HFFc6 (cell line): ENCODE measurements around the gene MMGT1. TPM values are rescaled to one million over a fixed set of nuclear protein-coding genes. Genes with fewer than 3 reads are reported as not detected.

ENCODE experiments used
- DNase-seq: peaks from one replicate; pipeline ENCODE4 v3.0.0-alpha.2; 2018
- H3K27ac Mint-ChIP-seq: 2 replicates; pipeline ENCODE4 v1.8.0; 2020; ENCODE audit warnings: mild to moderate bottlenecking, mixed read lengths
- H3K27me3 Mint-ChIP-seq: 2 replicates; pipeline ENCODE4 v1.8.0; 2021; ENCODE audit warnings: mild to moderate bottlenecking, moderate library complexity, mixed read lengths; ENCODE audit not compliant: insufficient read depth
- H3K36me3 Mint-ChIP-seq: 2 replicates; pipeline ENCODE4 v1.8.0; 2021; ENCODE audit warnings: low read depth, mixed read lengths
- H3K4me1 Mint-ChIP-seq: 2 replicates; pipeline ENCODE4 v1.8.0; 2020; ENCODE audit warnings: low read depth, mixed read lengths
- H3K4me3 Mint-ChIP-seq: 2 replicates; pipeline ENCODE4 v1.8.0; 2020; ENCODE audit warnings: mild to moderate bottlenecking, moderate library complexity, mixed read lengths
- H3K9me3 Mint-ChIP-seq: 2 replicates; pipeline ENCODE4 v1.8.0; 2020; ENCODE audit warnings: mild to moderate bottlenecking, mixed read lengths
- total RNA-seq, 6 experiments: library from RNA; stranded (reverse); fragmentation: NEBNext Ultra II Directional; extraction: Animal tissue kit (Norgen Biotek cat#: 25700); gene quantifications; 2 replicates in 1 of 6; 3 replicates in 5 of 6; pipeline ENCODE4 v1.2.3, GENCODE V29; 2021
- TF ChIP-seq, protein P1 (sequence below): fragments of 200-600 bp; sonication (generic); IDR thresholded peaks from 2 replicates; pipeline ENCODE4 v1.5.0; 2021; ENCODE audit warnings: antibody characterized with exemption, mild to moderate bottlenecking

Gene MMGT1
- total RNA-seq, 6 experiments from 2014 or later = 28.5 to 34.4 (median 31.5) TPM

DNA sequence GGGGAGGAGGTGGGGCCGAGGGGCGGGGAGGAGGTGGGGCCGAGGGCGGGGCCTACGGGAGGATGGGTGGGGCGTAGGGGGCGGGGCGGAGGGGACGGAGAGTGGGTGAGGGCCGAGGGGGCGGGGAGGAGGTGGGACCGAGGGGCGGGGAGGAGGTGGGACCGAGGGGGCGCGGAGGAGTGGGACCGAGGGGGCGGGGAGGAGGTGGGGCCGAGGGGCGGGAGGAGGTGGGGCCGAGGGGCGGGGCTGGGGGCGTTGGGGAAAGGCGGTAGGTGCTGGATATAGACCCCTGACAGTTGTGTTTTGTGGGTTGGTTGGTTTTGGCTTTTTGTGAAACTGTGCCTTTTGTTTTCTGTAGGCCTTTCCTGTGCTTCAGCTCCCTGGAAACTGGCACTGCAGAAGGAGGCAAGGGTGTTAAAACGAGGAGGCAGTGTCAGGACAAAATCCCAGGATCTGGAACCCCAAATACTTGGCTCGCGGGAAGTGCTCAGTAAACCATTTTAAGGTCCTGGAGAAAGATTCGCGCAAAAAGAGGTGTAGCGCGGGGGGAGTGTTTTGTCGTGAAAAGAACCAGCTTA lies 580 bp upstream of the MMGT1 start:
- H3K27me3 Mint-ChIP-seq = peaks cover 2% of the 10 kb centered on the region; the same call in 1 of the 2 replicates
- peak; percentile 1 for DNase-seq

DNA sequence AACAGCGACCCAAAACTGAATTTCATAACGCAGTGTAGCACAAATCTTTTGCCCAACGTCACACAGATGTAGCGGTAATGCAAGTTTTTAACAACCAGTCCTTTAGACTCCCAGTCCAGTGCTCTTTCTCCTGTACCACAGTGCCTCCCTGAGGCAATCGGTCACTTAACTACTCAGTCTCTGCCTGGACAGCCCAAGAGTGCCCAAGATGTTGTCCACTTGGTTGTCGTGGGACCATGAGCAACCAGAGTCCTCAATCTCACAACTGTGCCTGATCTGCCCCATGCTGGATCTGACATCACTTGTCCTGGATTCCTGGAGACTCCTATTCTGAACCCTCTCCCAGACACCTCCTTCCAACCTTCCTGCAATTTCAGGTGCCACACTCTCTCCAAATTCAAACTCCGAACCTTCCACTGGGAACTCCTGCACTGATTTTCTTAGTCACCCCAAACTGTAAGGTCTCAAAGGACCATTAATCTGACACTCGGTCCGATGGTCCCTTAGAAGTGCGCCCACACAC lies 702 bp downstream of the MMGT1 start:
- H3K4me1 Mint-ChIP-seq = peaks cover 38% of the 10 kb centered on the region
- no peaks in the 10 kb centered on the region for H3K36me3 Mint-ChIP-seq
- TF ChIP-seq, protein P1, sequence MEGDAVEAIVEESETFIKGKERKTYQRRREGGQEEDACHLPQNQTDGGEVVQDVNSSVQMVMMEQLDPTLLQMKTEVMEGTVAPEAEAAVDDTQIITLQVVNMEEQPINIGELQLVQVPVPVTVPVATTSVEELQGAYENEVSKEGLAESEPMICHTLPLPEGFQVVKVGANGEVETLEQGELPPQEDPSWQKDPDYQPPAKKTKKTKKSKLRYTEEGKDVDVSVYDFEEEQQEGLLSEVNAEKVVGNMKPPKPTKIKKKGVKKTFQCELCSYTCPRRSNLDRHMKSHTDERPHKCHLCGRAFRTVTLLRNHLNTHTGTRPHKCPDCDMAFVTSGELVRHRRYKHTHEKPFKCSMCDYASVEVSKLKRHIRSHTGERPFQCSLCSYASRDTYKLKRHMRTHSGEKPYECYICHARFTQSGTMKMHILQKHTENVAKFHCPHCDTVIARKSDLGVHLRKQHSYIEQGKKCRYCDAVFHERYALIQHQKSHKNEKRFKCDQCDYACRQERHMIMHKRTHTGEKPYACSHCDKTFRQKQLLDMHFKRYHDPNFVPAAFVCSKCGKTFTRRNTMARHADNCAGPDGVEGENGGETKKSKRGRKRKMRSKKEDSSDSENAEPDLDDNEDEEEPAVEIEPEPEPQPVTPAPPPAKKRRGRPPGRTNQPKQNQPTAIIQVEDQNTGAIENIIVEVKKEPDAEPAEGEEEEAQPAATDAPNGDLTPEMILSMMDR = no peak
- DNase-seq = peak; percentile 5
- no peaks in the 10 kb centered on the region for H3K9me3 Mint-ChIP-seq
- H3K27ac Mint-ChIP-seq = peak overlapping the region; percentile 99
- H3K4me3 Mint-ChIP-seq = peak overlapping the region; percentile 98
- peaks cover 2% of the 10 kb centered on the region; the same call in 1 of the 2 replicates for H3K27me3 Mint-ChIP-seq

More for the DNA sequence above, 580 bp upstream of the MMGT1 start:
- Mint-ChIP-seq H3K36me3 (no peaks in the 10 kb centered on the region), H3K4me3 (peak overlapping the region; percentile 86), H3K4me1 (peaks cover 47% of the 10 kb centered on the region), H3K27ac (peak overlapping the region; percentile 22; the same call in 1 of the 2 replicates), H3K9me3 (no peaks in the 10 kb centered on the region)
- TF ChIP-seq, protein P1 = no peak

DNA sequence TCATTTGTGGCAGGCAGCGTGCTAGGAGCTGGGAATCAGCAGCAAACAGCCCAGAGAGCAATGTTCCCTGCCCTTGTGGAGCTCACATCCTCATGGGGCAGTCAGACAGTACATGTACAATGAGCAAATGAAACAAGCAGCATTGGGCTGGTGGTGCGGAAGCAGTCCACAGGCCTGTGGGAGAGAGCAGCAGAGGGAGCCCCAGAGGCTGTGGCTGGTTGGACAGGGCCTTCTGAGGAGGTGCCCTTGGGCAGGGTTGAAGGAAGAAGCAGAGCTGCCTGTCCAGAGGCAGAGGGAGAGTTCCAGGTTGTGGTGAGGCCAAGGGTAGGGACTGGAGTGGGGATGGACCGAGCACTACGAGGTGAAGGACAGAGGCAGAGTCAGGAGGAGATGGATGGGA lies 22.5 kb downstream of the MMGT1 start:
- Mint-ChIP-seq H3K9me3 (no peaks in the 10 kb centered on the region), H3K27ac (no peak overlapping the region), H3K4me1 (no peaks in the 10 kb centered on the region), H3K36me3 (no peaks in the 10 kb centered on the region), H3K27me3 (peaks cover 2% of the 10 kb centered on the region), H3K4me3 (no peak overlapping the region)
- no peak for DNase-seq
- TF ChIP-seq, protein P1 = no peak

DNA sequence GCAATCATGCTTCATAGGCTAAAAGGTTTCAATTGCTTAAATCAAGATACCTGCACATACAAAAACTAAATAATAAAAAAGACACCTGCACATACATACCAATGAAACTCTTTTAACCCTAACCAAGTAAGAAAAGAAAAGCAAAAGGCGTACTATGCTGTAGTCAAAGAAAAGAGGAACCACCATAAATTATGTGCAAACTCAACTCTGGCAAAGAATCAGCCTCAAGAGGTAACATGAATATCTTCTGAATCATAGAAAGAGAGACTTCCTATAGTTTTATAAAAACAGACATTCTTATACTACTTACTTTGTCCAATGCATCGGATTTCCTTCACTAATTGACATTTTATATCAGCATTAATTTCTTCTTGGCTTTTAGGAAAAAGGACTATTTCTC lies 29.3 kb downstream of the MMGT1 start:
- Mint-ChIP-seq H3K36me3 (no peaks in the 10 kb centered on the region; the same call in 1 of the 2 replicates), H3K27ac (no peak overlapping the region), H3K27me3 (peaks cover 2% of the 10 kb centered on the region; the same call in 1 of the 2 replicates), H3K9me3 (no peaks in the 10 kb centered on the region), H3K4me3 (no peak overlapping the region), H3K4me1 (no peaks in the 10 kb centered on the region)
- no peak for DNase-seq
- TF ChIP-seq, protein P1 = no peak

DNA sequence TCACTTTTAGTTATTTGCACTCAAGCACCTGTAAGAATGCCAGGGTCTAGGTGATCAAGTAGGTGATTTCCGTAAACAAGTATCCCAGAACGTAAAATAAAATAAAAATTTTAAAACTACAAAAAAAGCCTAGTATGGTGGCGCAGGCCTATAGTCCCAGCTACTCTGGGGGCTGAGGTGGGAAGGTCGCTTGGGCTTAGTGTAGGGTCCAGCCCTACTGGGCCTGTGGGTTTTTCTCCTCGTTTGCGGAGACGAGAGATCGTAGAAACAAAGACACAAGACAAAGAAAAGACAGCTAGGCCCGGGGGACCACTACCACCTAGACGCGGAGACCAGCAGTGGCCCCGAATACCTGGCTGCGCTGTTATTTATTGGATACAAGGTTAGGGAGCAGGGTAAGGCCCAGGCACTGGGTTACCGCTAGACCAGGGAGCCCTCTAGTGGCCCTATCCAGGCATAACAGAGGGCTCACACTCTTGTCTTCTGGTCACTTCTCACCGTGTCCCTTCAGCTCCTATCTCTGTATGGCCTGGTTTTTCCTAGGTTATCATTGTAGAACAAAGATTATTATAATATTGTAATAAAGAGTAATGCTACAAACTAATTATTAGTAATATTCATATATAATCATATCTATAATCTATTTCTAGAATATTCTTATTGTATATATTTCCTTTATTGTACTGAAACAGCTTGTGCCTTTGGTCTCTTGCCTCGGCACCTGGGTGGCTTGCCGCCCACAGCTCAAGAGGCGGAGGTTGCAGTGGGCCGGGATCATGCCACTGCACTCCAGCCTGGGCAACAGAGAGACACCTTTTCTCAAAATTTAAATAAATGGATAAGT lies 41.9 kb downstream of the MMGT1 start:
- Mint-ChIP-seq H3K27ac (no peak overlapping the region), H3K27me3 (no peaks in the 10 kb centered on the region; the same call in none of the 2 replicates), H3K9me3 (no peaks in the 10 kb centered on the region), H3K36me3 (no peaks in the 10 kb centered on the region), H3K4me1 (no peaks in the 10 kb centered on the region), H3K4me3 (no peak overlapping the region)
- TF ChIP-seq, protein P1 = peak; percentile 77
- no peak for DNase-seq
